Keratinocyte (primary cell): ENCODE measurements around the gene DCTN4.

Experiments
- EZH2 ChIP-seq: IDR thresholded peaks from one replicate; pipeline ENCODE4 v1.6.1; 2012; ENCODE audit warnings: inconsistent platforms, mild to moderate bottlenecking, low read length, moderate library complexity
- TF ChIP-seq, protein P1 (sequence below), 3 experiments: IDR thresholded peaks in 1 of 3; conservative IDR thresholded peaks in 1 of 3; optimal IDR thresholded peaks in 1 of 3; 2 replicates in 2 of 3; 3 replicates in 1 of 3; pipeline versions ENCODE3 to v1.5.1; 2011; ENCODE audit warnings: low read length in 3 of 3, mild to moderate bottlenecking in 3 of 3, moderate library complexity in 2 of 3, control low read depth in 1 of 3, inconsistent platforms in 1 of 3; ENCODE audit not compliant: insufficient read depth in 2 of 3; ENCODE audit errors: extremely low read depth in 1 of 3

GRCh38 chr5:150659360-150660107 lies 99.3 kb downstream of the DCTN4 start:
- TF ChIP-seq, protein P1, sequence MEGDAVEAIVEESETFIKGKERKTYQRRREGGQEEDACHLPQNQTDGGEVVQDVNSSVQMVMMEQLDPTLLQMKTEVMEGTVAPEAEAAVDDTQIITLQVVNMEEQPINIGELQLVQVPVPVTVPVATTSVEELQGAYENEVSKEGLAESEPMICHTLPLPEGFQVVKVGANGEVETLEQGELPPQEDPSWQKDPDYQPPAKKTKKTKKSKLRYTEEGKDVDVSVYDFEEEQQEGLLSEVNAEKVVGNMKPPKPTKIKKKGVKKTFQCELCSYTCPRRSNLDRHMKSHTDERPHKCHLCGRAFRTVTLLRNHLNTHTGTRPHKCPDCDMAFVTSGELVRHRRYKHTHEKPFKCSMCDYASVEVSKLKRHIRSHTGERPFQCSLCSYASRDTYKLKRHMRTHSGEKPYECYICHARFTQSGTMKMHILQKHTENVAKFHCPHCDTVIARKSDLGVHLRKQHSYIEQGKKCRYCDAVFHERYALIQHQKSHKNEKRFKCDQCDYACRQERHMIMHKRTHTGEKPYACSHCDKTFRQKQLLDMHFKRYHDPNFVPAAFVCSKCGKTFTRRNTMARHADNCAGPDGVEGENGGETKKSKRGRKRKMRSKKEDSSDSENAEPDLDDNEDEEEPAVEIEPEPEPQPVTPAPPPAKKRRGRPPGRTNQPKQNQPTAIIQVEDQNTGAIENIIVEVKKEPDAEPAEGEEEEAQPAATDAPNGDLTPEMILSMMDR (optimal IDR thresholded peaks at IDR 0.05 in 1 of 3, IDR thresholded peaks at IDR 0.05 in 1 of 3, conservative IDR thresholded peaks at IDR 0.05 in 1 of 3; ENCODE audit: extremely low read depth in 1 of 3, insufficient read depth in 2 of 3, low read length in 3 of 3): no peak
- no peak for TF ChIP-seq EZH2
